Measurements from ENCODE around the gene ST7.

The ST7 gene

DNA sequence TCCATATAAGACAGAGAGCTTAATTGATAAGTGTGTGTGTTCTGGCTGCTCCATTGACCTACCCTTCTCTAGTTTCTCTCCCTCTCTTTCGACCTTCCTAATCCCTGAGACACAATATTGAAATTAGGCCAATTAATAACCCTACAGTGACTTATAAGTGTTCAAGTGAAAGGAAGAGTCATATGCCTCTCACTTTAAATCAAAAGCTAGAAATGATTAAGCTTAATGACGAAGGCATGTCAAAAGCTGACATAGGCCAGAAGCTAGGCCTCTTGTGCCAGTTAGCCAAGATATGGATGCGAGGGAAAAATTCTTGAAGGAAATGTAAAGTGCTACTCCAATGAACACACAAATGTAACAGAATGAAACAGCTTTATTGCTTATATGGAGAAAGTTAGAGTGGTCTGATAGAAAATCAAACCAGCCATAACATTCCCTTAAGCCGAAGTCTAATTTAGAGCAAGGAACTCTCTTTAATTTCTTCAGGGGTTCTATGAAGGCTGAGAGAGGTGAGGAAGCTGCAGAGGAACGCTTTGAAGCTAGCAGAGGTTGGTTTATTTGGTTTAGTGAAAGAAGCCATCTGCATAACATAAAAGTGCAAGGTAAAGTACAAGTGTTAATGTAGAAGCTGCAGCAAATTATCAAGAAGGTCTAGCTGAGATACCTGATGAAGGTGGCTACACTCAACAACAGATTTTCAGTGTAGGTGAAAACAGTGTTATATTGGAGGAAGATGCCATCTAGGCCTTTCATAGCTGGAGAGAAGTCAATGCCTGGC is 53.8 kb downstream of the ST7 start:
- no peak for DNase-seq (ENCODE audit: low spot score)
- in situ Hi-C loops (cut with MboI; ENCODE audit: low sequenced_read_pairs, unreplicated experiment): no loop called here
- TF ChIP-seq, protein P1, sequence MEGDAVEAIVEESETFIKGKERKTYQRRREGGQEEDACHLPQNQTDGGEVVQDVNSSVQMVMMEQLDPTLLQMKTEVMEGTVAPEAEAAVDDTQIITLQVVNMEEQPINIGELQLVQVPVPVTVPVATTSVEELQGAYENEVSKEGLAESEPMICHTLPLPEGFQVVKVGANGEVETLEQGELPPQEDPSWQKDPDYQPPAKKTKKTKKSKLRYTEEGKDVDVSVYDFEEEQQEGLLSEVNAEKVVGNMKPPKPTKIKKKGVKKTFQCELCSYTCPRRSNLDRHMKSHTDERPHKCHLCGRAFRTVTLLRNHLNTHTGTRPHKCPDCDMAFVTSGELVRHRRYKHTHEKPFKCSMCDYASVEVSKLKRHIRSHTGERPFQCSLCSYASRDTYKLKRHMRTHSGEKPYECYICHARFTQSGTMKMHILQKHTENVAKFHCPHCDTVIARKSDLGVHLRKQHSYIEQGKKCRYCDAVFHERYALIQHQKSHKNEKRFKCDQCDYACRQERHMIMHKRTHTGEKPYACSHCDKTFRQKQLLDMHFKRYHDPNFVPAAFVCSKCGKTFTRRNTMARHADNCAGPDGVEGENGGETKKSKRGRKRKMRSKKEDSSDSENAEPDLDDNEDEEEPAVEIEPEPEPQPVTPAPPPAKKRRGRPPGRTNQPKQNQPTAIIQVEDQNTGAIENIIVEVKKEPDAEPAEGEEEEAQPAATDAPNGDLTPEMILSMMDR (IDR thresholded peaks at IDR 0.05; ENCODE audit: borderline replicate concordance, control extremely low read depth, extremely low read depth, insufficient read depth, missing control alignments): no peak

- DNase-seq (ENCODE audit: low spot score): no peak
- in situ Hi-C loops (cut with MboI; ENCODE audit: low sequenced_read_pairs, unreplicated experiment): no loop called here
These were observed 55.0 kb downstream of the ST7 start for GRCh38 chr7:117008118-117008885.

DNA sequence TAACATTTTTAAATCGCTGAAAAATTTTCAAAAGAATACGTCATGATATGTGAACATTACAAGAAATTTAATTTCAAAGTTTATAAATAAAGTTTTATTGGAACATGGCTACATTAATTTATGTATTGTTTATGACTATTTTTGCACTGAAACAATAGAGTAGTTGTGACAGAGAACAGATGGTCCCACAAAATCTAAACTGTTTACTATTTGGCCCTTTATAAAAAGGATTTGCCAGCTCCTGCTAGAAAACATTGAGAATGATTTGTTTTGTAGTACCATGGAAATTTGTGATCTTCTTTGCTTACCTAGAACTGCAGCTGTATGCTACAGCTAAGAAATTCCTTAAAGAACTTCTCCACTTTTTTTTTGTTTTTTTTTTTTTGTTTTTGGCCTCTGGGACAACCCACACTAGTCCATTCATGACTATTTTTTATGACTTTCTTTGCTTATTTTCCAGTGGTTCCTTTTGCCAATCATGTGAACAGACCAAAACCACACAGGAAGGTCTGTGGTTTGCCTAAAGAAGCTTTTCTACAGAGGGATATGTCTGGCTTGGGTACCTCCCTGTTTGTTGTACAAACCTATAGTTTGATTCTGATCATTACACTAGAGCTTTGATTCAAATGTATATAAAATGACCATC is 55.7 kb downstream of the ST7 start:
- in situ Hi-C loops (cut with MboI; ENCODE audit: low sequenced_read_pairs, unreplicated experiment): no loop called here
- no peak for DNase-seq (ENCODE audit: low spot score)

More at GRCh38 chr7:117008118-117008885, 55.0 kb downstream of the ST7 start:
- TF ChIP-seq, protein P1 (IDR thresholded peaks at IDR 0.05; ENCODE audit: borderline replicate concordance, control extremely low read depth, extremely low read depth, insufficient read depth, missing control alignments): no peak

DNA sequence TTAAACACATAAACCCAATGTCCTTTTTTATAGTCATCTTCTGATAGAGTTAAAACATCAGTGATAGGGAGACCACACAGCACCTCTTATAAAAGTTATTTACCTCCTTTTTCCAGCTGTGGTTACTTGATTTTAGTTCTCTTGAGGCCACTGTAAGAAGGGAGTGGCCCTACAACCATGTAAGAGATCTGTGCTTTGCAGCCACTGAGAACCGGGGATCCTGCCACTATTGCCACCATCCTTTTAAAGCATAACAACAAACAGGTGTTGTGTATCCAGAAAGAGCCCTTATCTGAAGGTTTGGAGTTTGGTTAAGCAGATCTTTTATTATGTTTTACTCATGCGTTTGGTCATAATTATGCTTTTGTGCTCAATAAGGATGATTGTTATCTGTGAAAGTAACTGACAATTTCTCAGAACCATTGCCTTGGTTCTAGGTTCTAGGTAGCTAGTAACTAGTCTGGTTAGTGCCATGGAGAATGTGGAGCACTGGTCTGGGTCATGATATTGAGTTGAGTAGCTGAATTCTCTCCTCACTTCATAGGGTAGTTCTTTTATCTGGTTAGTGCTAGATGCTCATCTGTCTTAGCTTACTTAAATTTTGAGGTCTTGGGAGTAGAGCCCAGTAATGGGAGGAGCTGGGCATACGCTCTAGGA is 56.5 kb downstream of the ST7 start:
- no peak for DNase-seq (ENCODE audit: low spot score)
- TF ChIP-seq, protein P1 (IDR thresholded peaks at IDR 0.05; ENCODE audit: borderline replicate concordance, control extremely low read depth, extremely low read depth, insufficient read depth, missing control alignments): no peak
- in situ Hi-C loops (cut with MboI; ENCODE audit: low sequenced_read_pairs, unreplicated experiment): no loop called here

More for the DNA sequence above, 55.7 kb downstream of the ST7 start:
- TF ChIP-seq, protein P1 (IDR thresholded peaks at IDR 0.05; ENCODE audit: borderline replicate concordance, control extremely low read depth, extremely low read depth, insufficient read depth, missing control alignments): no peak

DNA sequence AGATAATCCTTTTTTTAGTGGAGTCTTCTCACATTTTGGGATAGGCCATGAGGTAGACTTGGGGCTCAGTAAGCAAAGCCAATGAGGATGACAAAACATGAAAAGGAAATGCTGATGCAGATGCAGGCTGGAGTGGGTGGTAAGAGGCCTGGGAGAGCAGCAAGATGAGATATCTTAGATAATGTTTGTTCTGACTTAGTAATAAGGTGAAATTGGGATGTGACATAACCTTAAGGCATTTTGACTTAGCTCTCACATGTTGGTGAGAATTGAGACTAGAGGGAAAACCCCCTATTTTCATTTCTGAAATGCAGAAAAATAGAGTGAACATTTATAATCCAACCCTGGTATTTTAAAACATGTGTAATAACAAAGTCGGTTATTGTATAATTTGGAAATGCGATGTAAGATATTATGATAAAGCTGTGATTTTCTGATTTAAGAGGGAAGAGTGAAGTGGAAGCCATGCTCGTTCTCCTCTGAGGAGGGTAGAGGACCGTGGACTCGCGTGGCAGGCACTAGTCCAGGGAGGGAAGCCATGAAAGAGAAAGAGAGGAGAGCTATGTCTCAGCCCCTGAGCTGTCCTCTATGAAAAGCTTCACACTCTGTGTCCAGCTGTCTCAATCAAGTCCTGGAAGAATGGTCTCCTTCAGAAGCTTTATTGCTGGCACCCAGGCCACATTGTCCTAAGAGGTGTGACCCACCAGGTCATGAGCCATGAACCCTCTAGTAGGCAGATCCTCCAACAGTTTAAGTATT is 57.3 kb downstream of the ST7 start:
- in situ Hi-C loops (cut with MboI; ENCODE audit: low sequenced_read_pairs, unreplicated experiment): no loop called here
- TF ChIP-seq, protein P1 (IDR thresholded peaks at IDR 0.05; ENCODE audit: borderline replicate concordance, control extremely low read depth, extremely low read depth, insufficient read depth, missing control alignments): no peak
- DNase-seq (ENCODE audit: low spot score): no peak
